Spleen (tissue), 7 donors: ENCODE results near the gene C10orf88.

ENCODE experiments used
- POLR2A ChIP-seq, 3 donors: fragments of 450-650 bp; IDR thresholded peaks; one replicate each; pipeline ENCODE4 v1.5.1; 2017; ENCODE audit warnings: antibody characterized with exemption in 3 of 3, mild to moderate bottlenecking in 1 of 3
- POLR2AphosphoS5 ChIP-seq, 3 donors: sonication (generic); formaldehyde crosslinking; IDR thresholded peaks; one replicate each; pipeline ENCODE4 v1.5.1; 2017; ENCODE audit warnings: antibody characterized with exemption in 3 of 3
- TF ChIP-seq, protein P1 (sequence below), 11 experiments: fragments of 200-600 bp in 7 of 11; fragments of 450-650 bp in 4 of 11; sonication (generic) in 4 of 11; IDR thresholded peaks in 8 of 11; conservative IDR thresholded peaks in 3 of 11; 1 replicate in 7 of 11; 2 replicates in 4 of 11; pipeline versions ENCODE4 v1.4.0 to v1.8.0; 2016 to 2021; ENCODE audit warnings: antibody characterized with exemption in 11 of 11, inconsistent platforms in 4 of 11, mild to moderate bottlenecking in 1 of 11
- donor health status: DM: no; HTN: no; CAD: no; lungs with moderate emphysema.
- donor health status: DM: no; HTN: no; CAD: no.
- donor health status: DM: no; HTN: no; CAD: no.

DNA sequence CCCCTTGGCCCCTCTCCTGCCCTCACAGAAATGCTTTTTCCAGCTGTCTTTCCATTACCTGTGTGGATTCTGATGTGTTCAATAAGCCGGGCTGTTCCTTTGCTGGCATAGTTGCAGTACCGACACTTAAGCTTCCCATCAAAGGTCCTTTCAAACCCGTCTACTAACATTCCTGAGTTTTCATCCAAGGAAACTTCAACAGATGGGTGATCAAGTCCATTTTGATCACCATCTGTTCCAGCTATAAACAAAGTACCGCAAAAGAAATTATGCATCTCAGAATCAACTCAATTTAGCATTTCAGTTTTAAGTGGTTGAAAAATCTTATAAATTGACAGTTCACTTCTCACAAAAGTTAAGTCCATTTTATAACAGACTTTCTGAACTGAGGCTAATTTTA is 41.9 kb upstream of the C10orf88 start:
- TF ChIP-seq, protein P1, sequence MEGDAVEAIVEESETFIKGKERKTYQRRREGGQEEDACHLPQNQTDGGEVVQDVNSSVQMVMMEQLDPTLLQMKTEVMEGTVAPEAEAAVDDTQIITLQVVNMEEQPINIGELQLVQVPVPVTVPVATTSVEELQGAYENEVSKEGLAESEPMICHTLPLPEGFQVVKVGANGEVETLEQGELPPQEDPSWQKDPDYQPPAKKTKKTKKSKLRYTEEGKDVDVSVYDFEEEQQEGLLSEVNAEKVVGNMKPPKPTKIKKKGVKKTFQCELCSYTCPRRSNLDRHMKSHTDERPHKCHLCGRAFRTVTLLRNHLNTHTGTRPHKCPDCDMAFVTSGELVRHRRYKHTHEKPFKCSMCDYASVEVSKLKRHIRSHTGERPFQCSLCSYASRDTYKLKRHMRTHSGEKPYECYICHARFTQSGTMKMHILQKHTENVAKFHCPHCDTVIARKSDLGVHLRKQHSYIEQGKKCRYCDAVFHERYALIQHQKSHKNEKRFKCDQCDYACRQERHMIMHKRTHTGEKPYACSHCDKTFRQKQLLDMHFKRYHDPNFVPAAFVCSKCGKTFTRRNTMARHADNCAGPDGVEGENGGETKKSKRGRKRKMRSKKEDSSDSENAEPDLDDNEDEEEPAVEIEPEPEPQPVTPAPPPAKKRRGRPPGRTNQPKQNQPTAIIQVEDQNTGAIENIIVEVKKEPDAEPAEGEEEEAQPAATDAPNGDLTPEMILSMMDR (IDR thresholded peaks at IDR 0.05 in 8 of 11, conservative IDR thresholded peaks at IDR 0.05 in 3 of 11) = no peak
- TF ChIP-seq POLR2A (IDR thresholded peaks at IDR 0.05) = no peak
- no peak for TF ChIP-seq POLR2AphosphoS5 (IDR thresholded peaks at IDR 0.05)
